HCT116 (cell line): ENCODE measurements around the gene RGL3. TPM values are rescaled to one million over a fixed set of nuclear protein-coding genes. Genes with fewer than 3 reads are reported as not detected.
A peak's percentile ranks its signal among the peaks of the same experiment; 100 is the strongest.

ENCODE experiments used
- ATAC-seq: fragments of 200-7000 bp; cut with Tn5 transposase; 2 replicates; pipeline ENCODE4 v1.9.1; 2020; ENCODE audit warnings: mild to moderate bottlenecking, moderate library complexity
- BruUV-seq: library from RNA; stranded (reverse); fragments of 400-500 nt; replicated peaks from 2 replicates; lab custom pipeline; 2021; lab: Mats Ljungman, UMichigan
- CTCF ChIA-PET: fragments of 300-600 bp; sonication (Branson Sonifier 250); formaldehyde crosslinking; loops from one replicate; lab custom pipeline; 2021; ENCODE audit warnings: antibody characterized with exemption; lab: Charles Lee
- POLR2A ChIA-PET: fragments of 300-600, 350-600 bp; sonication (Branson Sonifier 250); formaldehyde crosslinking; loops from one replicate; lab custom pipeline; 2021; ENCODE audit warnings: antibody characterized with exemption; lab: Charles Lee
- RAD21 ChIA-PET, 2 experiments: fragments of 300-600 bp; sonication (Branson Sonifier 250); formaldehyde crosslinking; loops; one replicate each; lab custom pipeline; 2023; ENCODE audit warnings: low total read pairs in 2 of 2; ENCODE audit not compliant: uncharacterized antibody in 2 of 2, unreplicated experiment in 2 of 2, low non-redundant PET in 1 of 2; lab: Charles Lee
- DNase-seq: peaks from one replicate; pipeline ENCODE4 v3.0.0-alpha.2; 2010; ENCODE audit warnings: low read depth, low spot score
- H2AFZ ChIP-seq: fragments of 200-600 bp; shearing (Covaris generic), sonication (generic); 2 replicates; pipeline ENCODE4 v1.6.1; 2017; ENCODE audit warnings: low read depth, mixed run types, mixed read lengths, antibody characterized with exemption, low read length; ENCODE audit not compliant: poor library complexity, severe bottlenecking
- H3K27ac ChIP-seq: 2 replicates; pipeline ENCODE4 v1.5.1; 2012; ENCODE audit warnings: low read depth, low read length
- H3K27me3 ChIP-seq: fragments of 200-600 bp; sonication (generic); 2 replicates; pipeline ENCODE4 v1.6.1; 2016; ENCODE audit warnings: mixed run types, low read length, mixed read lengths; ENCODE audit not compliant: insufficient read depth
- H3K36me3 ChIP-seq, 2 experiments: fragments of 200-500 bp in 1 of 2; fragments of 200-600 bp in 1 of 2; sonication (Bioruptor generic) in 1 of 2; sonication (generic) in 1 of 2; 2 replicates each; pipeline versions ENCODE4 v1.5.1 to v1.6.1; 2014 to 2016; ENCODE audit warnings: low read length in 2 of 2, inconsistent platforms in 1 of 2, mixed read lengths in 1 of 2, mixed run types in 1 of 2; ENCODE audit not compliant: insufficient read depth in 2 of 2, control insufficient read depth in 1 of 2
- H3K4me1 ChIP-seq, 2 experiments: fragments of 200-600 bp in 1 of 2; sonication (generic) in 1 of 2; 2 replicates each; pipeline versions ENCODE4 v1.5.1 to v1.6.1; 2012 to 2017; ENCODE audit warnings: low read length in 2 of 2, inconsistent platforms in 1 of 2, mild to moderate bottlenecking in 1 of 2, mixed read lengths in 1 of 2, mixed run types in 1 of 2, moderate library complexity in 1 of 2; ENCODE audit not compliant: insufficient read depth in 2 of 2, control insufficient read depth in 1 of 2
- H3K4me2 ChIP-seq: fragments of 200-600 bp; sonication (generic); 2 replicates; pipeline ENCODE4 v1.6.1; 2017; ENCODE audit warnings: mixed run types, low read length, mixed read lengths
- H3K4me3 ChIP-seq, 2 experiments: fragments of 200-600 bp in 1 of 2; sonication (generic) in 1 of 2; replicated peaks in 1 of 2; 2 replicates each; pipeline ENCODE4 v1.5.1; 2011 to 2016; ENCODE audit warnings: low read length in 2 of 2, control low read depth in 1 of 2, low read depth in 1 of 2, mild to moderate bottlenecking in 1 of 2, mixed read lengths in 1 of 2, mixed run types in 1 of 2
- H3K79me2 ChIP-seq: fragments of 200-600 bp; sonication (generic); 2 replicates; pipeline ENCODE4 v1.6.1; 2017; ENCODE audit warnings: mild to moderate bottlenecking, mixed run types, low read length, moderate library complexity, mixed read lengths; ENCODE audit not compliant: insufficient read depth
- H3K9ac ChIP-seq: fragments of 200-600 bp; sonication (generic); 2 replicates; pipeline ENCODE4 v1.6.1; 2016; ENCODE audit warnings: low read length, mixed read lengths
- H3K9me2 ChIP-seq: fragments of 200-600 bp; sonication (generic), shearing (Covaris generic); 2 replicates; pipeline ENCODE4 v1.6.1; 2017; ENCODE audit warnings: mixed run types, mild to moderate bottlenecking, moderate library complexity; ENCODE audit not compliant: insufficient read depth
- H3K9me3 ChIP-seq, 2 experiments: fragments of 200-500 bp in 1 of 2; fragments of 200-600 bp in 1 of 2; sonication (Bioruptor generic) in 1 of 2; sonication (generic) in 1 of 2; 2 replicates each; pipeline ENCODE4 v1.6.1; 2014 to 2017; ENCODE audit warnings: low read length in 2 of 2, mixed read lengths in 2 of 2, inconsistent platforms in 1 of 2, low read depth in 1 of 2, mild to moderate bottlenecking in 1 of 2, mixed run types in 1 of 2, moderate library complexity in 1 of 2; ENCODE audit not compliant: control insufficient read depth in 1 of 2, insufficient read depth in 1 of 2
- H4K20me1 ChIP-seq: fragments of 200-600 bp; sonication (generic), shearing (Covaris generic); 2 replicates; pipeline ENCODE4 v1.6.1; 2017; ENCODE audit warnings: mixed run types, mild to moderate bottlenecking, moderate library complexity; ENCODE audit not compliant: insufficient read depth
- CBX3 ChIP-seq: IDR thresholded peaks from 2 replicates; pipeline ENCODE4 v1.6.1; 2012; ENCODE audit warnings: low read depth
- CEBPB ChIP-seq: IDR thresholded peaks from 2 replicates; pipeline ENCODE4 v1.6.1; 2012; ENCODE audit warnings: low read depth
- EGR1 ChIP-seq: IDR thresholded peaks from 2 replicates; pipeline ENCODE4 v1.6.1; 2012; ENCODE audit warnings: low read depth
- ELF1 ChIP-seq: IDR thresholded peaks from 2 replicates; pipeline ENCODE4 v1.6.1; 2012; ENCODE audit warnings: low read depth, borderline replicate concordance
- EZH2 ChIP-seq: fragments of 200-600 bp; sonication (generic); IDR thresholded peaks from 2 replicates; pipeline ENCODE4 v1.6.1; 2017; ENCODE audit warnings: antibody characterized with exemption, mixed run types
- EZH2phosphoT487 ChIP-seq: fragments of 200-600 bp; IDR thresholded peaks from 2 replicates; pipeline ENCODE4 v1.6.1; 2018; ENCODE audit warnings: antibody characterized with exemption, borderline replicate concordance
- FOSL1 ChIP-seq: IDR thresholded peaks from 2 replicates; pipeline ENCODE4 v1.6.1; 2012; ENCODE audit warnings: low read depth
- JUND ChIP-seq: IDR thresholded peaks from 2 replicates; pipeline ENCODE4 v1.6.1; 2012
- POLR2A ChIP-seq: IDR thresholded peaks from 2 replicates; pipeline ENCODE4 v1.7.0; 2011; ENCODE audit warnings: borderline replicate concordance; ENCODE audit not compliant: insufficient read depth, insufficient read length; ENCODE audit errors: extremely low read depth
- RAD21 ChIP-seq: IDR thresholded peaks from 2 replicates; pipeline ENCODE4 v1.6.1; 2012; ENCODE audit warnings: low read depth, mild to moderate bottlenecking
- SP1 ChIP-seq: IDR thresholded peaks from 2 replicates; pipeline ENCODE4 v1.6.1; 2012; ENCODE audit warnings: low read depth
- SRF ChIP-seq: IDR thresholded peaks from 2 replicates; pipeline ENCODE4 v1.6.1; 2012; ENCODE audit warnings: low read depth
- TCF7L2 ChIP-seq: IDR thresholded peaks from 2 replicates; pipeline ENCODE4 v1.7.0; 2011; ENCODE audit warnings: borderline replicate concordance, inconsistent platforms; ENCODE audit not compliant: insufficient read depth, insufficient read length; ENCODE audit errors: extremely low read depth
- YY1 ChIP-seq: IDR thresholded peaks from 2 replicates; pipeline ENCODE4 v1.6.1; 2011; ENCODE audit warnings: low read length, low read depth, moderate library complexity, mild to moderate bottlenecking; ENCODE audit not compliant: insufficient replicate concordance; ENCODE audit errors: extremely low read depth
- ZFX ChIP-seq: fragments of 450-650 bp; IDR thresholded peaks from 2 replicates; pipeline ENCODE4 v1.6.1; 2017
- ZNF274 ChIP-seq: fragments of 200-500 bp; sonication (Bioruptor generic); IDR thresholded peaks from 2 replicates; pipeline ENCODE4 v1.6.1; 2014; ENCODE audit warnings: mild to moderate bottlenecking, low read depth, low read length, inconsistent platforms
- intact Hi-C: fragments of 100-400 bp; cut with micrococcal nuclease; formaldehyde crosslinking; loops from 2 replicates; pipeline ENCODE4 v1.10.0; 2022
- total RNA-seq: library from RNA; stranded (reverse); gene quantifications from one replicate; pipeline ENCODE4 v1.2.1, GENCODE V29; 2021; ENCODE audit not compliant: unreplicated experiment
- TF ChIP-seq, protein P1 (sequence below): IDR thresholded peaks from 2 replicates; pipeline ENCODE4 v1.6.1; 2011; ENCODE audit warnings: mild to moderate bottlenecking, low read length, moderate library complexity; ENCODE audit not compliant: insufficient replicate concordance; ENCODE audit errors: extremely low read depth
- TF ChIP-seq, protein P2 (sequence below): IDR thresholded peaks from 2 replicates; pipeline ENCODE4 v1.6.1; 2012; ENCODE audit warnings: low read depth

The RGL3 gene
- total RNA-seq, 1 experiment from 2014 or later: 99.2 TPM

DNA sequence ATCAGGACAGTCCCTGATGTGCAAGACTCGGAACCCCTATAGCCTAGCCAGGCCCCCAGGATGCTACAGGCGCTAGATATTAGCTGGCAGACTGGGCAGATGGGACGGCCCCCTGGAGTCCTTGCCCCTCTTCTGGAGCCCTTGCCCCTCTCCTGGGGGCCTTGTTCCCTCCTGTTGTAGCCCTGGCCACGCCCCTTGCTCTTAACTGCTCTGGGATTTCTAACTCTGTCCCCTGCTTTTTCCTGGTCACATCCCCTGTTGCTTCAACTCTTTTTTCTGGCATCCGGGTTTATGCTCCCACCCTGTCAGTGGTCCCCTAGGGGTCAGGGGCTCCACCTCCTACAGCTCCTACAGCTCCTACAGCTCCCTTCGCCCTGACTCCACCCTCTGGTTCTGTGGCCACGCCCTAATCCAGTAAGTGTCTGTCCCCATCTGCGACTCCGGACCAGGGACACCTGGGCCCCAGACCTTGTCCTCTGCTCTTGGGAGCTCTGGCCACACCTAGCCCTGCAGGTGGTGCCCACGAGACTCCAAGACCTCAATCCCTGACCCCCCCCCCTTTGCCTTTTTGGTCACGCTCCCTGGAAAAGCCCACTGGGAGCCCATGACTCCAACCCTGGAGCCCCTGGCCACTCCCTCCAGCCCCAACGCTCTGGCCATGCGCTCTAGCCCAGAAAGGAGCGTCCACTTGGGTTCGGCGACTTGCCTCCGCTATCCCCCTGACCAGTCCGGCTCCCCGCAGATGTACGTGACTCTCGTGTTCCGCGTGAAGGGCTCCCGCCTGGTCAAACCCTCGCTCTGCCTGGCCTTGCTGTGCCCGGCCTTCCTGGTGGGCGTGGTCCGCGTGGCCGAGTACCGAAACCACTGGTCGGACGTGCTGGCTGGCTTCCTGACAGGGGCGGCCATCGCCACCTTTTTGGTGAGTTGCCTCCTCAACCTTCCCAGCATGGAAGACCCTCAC lies 57.1 kb downstream of the RGL3 start:
- no peaks in the 10 kb centered on the region for H3K79me2 ChIP-seq
- H4K20me1 ChIP-seq: no peaks in the 10 kb centered on the region
- no peaks in the 10 kb centered on the region for H3K9me3 ChIP-seq
- H2AFZ ChIP-seq: no peak overlapping the region
- ATAC-seq (peak; percentile 43), DNase-seq (no peak)
- no peak overlapping the region for H3K9ac ChIP-seq
- no peak overlapping the region for H3K4me3 ChIP-seq
- no peak for TF ChIP-seq JUND
- TF ChIP-seq ZFX: no peak
- TF ChIP-seq FOSL1: no peak
- no peak for TF ChIP-seq CBX3
- TF ChIP-seq, protein P1, sequence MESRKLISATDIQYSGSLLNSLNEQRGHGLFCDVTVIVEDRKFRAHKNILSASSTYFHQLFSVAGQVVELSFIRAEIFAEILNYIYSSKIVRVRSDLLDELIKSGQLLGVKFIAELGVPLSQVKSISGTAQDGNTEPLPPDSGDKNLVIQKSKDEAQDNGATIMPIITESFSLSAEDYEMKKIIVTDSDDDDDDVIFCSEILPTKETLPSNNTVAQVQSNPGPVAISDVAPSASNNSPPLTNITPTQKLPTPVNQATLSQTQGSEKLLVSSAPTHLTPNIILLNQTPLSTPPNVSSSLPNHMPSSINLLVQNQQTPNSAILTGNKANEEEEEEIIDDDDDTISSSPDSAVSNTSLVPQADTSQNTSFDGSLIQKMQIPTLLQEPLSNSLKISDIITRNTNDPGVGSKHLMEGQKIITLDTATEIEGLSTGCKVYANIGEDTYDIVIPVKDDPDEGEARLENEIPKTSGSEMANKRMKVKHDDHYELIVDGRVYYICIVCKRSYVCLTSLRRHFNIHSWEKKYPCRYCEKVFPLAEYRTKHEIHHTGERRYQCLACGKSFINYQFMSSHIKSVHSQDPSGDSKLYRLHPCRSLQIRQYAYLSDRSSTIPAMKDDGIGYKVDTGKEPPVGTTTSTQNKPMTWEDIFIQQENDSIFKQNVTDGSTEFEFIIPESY: no peak
- TF ChIP-seq CEBPB: no peak
- TF ChIP-seq, protein P2, sequence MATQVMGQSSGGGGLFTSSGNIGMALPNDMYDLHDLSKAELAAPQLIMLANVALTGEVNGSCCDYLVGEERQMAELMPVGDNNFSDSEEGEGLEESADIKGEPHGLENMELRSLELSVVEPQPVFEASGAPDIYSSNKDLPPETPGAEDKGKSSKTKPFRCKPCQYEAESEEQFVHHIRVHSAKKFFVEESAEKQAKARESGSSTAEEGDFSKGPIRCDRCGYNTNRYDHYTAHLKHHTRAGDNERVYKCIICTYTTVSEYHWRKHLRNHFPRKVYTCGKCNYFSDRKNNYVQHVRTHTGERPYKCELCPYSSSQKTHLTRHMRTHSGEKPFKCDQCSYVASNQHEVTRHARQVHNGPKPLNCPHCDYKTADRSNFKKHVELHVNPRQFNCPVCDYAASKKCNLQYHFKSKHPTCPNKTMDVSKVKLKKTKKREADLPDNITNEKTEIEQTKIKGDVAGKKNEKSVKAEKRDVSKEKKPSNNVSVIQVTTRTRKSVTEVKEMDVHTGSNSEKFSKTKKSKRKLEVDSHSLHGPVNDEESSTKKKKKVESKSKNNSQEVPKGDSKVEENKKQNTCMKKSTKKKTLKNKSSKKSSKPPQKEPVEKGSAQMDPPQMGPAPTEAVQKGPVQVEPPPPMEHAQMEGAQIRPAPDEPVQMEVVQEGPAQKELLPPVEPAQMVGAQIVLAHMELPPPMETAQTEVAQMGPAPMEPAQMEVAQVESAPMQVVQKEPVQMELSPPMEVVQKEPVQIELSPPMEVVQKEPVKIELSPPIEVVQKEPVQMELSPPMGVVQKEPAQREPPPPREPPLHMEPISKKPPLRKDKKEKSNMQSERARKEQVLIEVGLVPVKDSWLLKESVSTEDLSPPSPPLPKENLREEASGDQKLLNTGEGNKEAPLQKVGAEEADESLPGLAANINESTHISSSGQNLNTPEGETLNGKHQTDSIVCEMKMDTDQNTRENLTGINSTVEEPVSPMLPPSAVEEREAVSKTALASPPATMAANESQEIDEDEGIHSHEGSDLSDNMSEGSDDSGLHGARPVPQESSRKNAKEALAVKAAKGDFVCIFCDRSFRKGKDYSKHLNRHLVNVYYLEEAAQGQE: no peak
- TF ChIP-seq SP1: no peak
- no peak for TF ChIP-seq ELF1
- no peak for TF ChIP-seq EZH2phosphoT487
- TF ChIP-seq POLR2A: no peak
- TF ChIP-seq RAD21: no peak
- TF ChIP-seq EZH2: no peak
- TF ChIP-seq YY1: no peak
- TF ChIP-seq EGR1: no peak
- no peak for TF ChIP-seq TCF7L2
- no peak for TF ChIP-seq SRF
- TF ChIP-seq ZNF274: no peak
- H3K9me2 ChIP-seq: no peaks in the 10 kb centered on the region
- H3K4me1 ChIP-seq: peaks cover 5 to 12% of the 10 kb centered on the region in 2 experiments
- intact Hi-C loops: no loop called here
- ChIA-PET CTCF (no interaction called here), POLR2A (interaction anchor here (1.8 kb wide), 1 partner anchor 13 kb away, joined by 11 read pairs; the partner anchor contains the start of gene SWSAP1), RAD21 (no interaction called here)
- BruUV-seq: no TSS peak
- no peaks in the 10 kb centered on the region for H3K27me3 ChIP-seq
- H3K27ac ChIP-seq: no peak overlapping the region; the same call in 1 of the 2 replicates
- peaks cover 0 to 2% of the 10 kb centered on the region in 2 experiments; a peak in 1 of 4 replicates for H3K36me3 ChIP-seq
- H3K4me2 ChIP-seq: 0 out of 2 replicates have a peak overlapping the region, but pooled peaks have one; percentile 2
